MM.1S (cell line): Measurements from ENCODE around the gene SCYGR2.

Source experiments
- DNase-seq: peaks from one replicate; pipeline ENCODE4 v3.0.0-alpha.2; 2015
- H2AFZ ChIP-seq: fragments of 300-600 bp; sonication (generic); 2 replicates; pipeline ENCODE4 v1.6.0; 2016; ENCODE audit warnings: antibody characterized with exemption, low read length
- H3F3A ChIP-seq: fragments of 300-600 bp; sonication (generic); 2 replicates; pipeline ENCODE4 v1.6.1; 2016; ENCODE audit warnings: mild to moderate bottlenecking, antibody characterized with exemption, low read length, moderate library complexity, mixed read lengths; ENCODE audit not compliant: insufficient read depth
- H3K27ac ChIP-seq: fragments of 300-600 bp; sonication (generic); 2 replicates; pipeline ENCODE4 v1.5.1; 2016; ENCODE audit warnings: mild to moderate bottlenecking, low read length
- H3K27me3 ChIP-seq: fragments of 300-600 bp; sonication (generic); replicated peaks from 2 replicates; pipeline ENCODE4 v1.6.0; 2016; ENCODE audit warnings: low read length; ENCODE audit not compliant: insufficient read depth
- H3K36me3 ChIP-seq: fragments of 300-600 bp; sonication (generic); replicated peaks from 2 replicates; pipeline ENCODE4 v1.6.1; 2016; ENCODE audit warnings: mild to moderate bottlenecking, low read length, mixed read lengths; ENCODE audit not compliant: insufficient read depth
- H3K4me1 ChIP-seq: fragments of 300-600 bp; sonication (generic); 2 replicates; pipeline ENCODE4 v1.6.1; 2016; ENCODE audit warnings: low read length, mixed read lengths
- H3K4me2 ChIP-seq: fragments of 300-600 bp; sonication (generic); 2 replicates; pipeline ENCODE4 v1.6.0; 2016; ENCODE audit warnings: low read depth, low read length
- H3K4me3 ChIP-seq: fragments of 300-600 bp; sonication (generic); 2 replicates; pipeline ENCODE4 v1.5.1; 2016; ENCODE audit warnings: low read length, mixed read lengths
- H3K79me2 ChIP-seq: fragments of 300-600 bp; sonication (generic); 2 replicates; pipeline ENCODE4 v1.6.1; 2016; ENCODE audit warnings: mixed run types, low read length, mixed read lengths
- H3K9ac ChIP-seq: fragments of 300-600 bp; sonication (generic); 2 replicates; pipeline ENCODE4 v1.6.1; 2016; ENCODE audit warnings: low read length, mixed read lengths
- H3K9me2 ChIP-seq: fragments of 300-600 bp; sonication (generic); replicated peaks from 2 replicates; pipeline ENCODE4 v1.6.1; 2016; ENCODE audit warnings: mild to moderate bottlenecking, low read length, mixed read lengths; ENCODE audit not compliant: insufficient read depth
- H3K9me3 ChIP-seq: fragments of 300-600 bp; sonication (generic); replicated peaks from 2 replicates; pipeline ENCODE4 v1.6.1; 2016; ENCODE audit warnings: mild to moderate bottlenecking, low read length, mixed read lengths; ENCODE audit not compliant: insufficient read depth
- H4K20me1 ChIP-seq: fragments of 300-600 bp; sonication (generic); 2 replicates; pipeline ENCODE4 v1.6.1; 2016; ENCODE audit warnings: mild to moderate bottlenecking, low read length, moderate library complexity, mixed read lengths; ENCODE audit not compliant: insufficient read depth
- CTCF ChIP-seq: fragments of 300-600 bp; sonication (generic); IDR thresholded peaks from 2 replicates; pipeline ENCODE4 v1.5.1; 2016; ENCODE audit warnings: antibody characterized with exemption, low read length, mixed read lengths
- EZH2 ChIP-seq: fragments of 300-600 bp; sonication (generic); optimal IDR thresholded peaks from 2 replicates; pipeline ENCODE3; 2017; ENCODE audit warnings: low read depth, mild to moderate bottlenecking, antibody characterized with exemption, low read length, mixed read lengths
- EZH2phosphoT487 ChIP-seq: fragments of 300-600 bp; sonication (generic); IDR thresholded peaks from 2 replicates; pipeline ENCODE4 v1.6.1; 2018; ENCODE audit warnings: antibody characterized with exemption, low read length

SCYGR2 gene

GRCh38 chr2:227566012-227566411 is 32.7 kb upstream of the SCYGR2 start:
- no peak overlapping the region for H3K27ac ChIP-seq
- no peaks in the 10 kb centered on the region for H4K20me1 ChIP-seq
- H3K36me3 ChIP-seq, result 0 out of 2 replicates have a peak, but pooled peaks cover 2% of the 10 kb centered on the region
- H2AFZ ChIP-seq, result no peak overlapping the region
- H3K4me2 ChIP-seq, result no peak overlapping the region
- TF ChIP-seq CTCF (no peak), EZH2phosphoT487 (no peak), EZH2 (no peak)
- H3K79me2 ChIP-seq, result no peaks in the 10 kb centered on the region
- H3K4me3 ChIP-seq, result no peak overlapping the region
- no peaks in the 10 kb centered on the region for H3K9me2 ChIP-seq
- no peaks in the 10 kb centered on the region for H3K9me3 ChIP-seq
- no peaks in the 10 kb centered on the region for H3K27me3 ChIP-seq
- no peak for DNase-seq
- H3F3A ChIP-seq, result no peaks in the 10 kb centered on the region
- H3K4me1 ChIP-seq, result no peaks in the 10 kb centered on the region
- H3K9ac ChIP-seq, result no peak overlapping the region

- no peaks in the 10 kb centered on the region for H3K9me2 ChIP-seq
- H3K27me3 ChIP-seq, result no peaks in the 10 kb centered on the region
- H3K27ac ChIP-seq, result no peak overlapping the region
- no peaks in the 10 kb centered on the region for H4K20me1 ChIP-seq
- no peak overlapping the region for H3K9ac ChIP-seq
- H3F3A ChIP-seq, result no peaks in the 10 kb centered on the region
- H2AFZ ChIP-seq, result no peak overlapping the region
- no peak for DNase-seq
- H3K4me1 ChIP-seq, result no peaks in the 10 kb centered on the region
- no peak overlapping the region for H3K4me3 ChIP-seq
- no peaks in the 10 kb centered on the region for H3K36me3 ChIP-seq
- no peak for TF ChIP-seq EZH2
- TF ChIP-seq CTCF, result no peak
- no peak for TF ChIP-seq EZH2phosphoT487
- no peaks in the 10 kb centered on the region for H3K79me2 ChIP-seq
- no peaks in the 10 kb centered on the region for H3K9me3 ChIP-seq
- H3K4me2 ChIP-seq, result no peak overlapping the region
Observed at GRCh38 chr2:227568852-227569169, 29.9 kb upstream of the SCYGR2 start.

GRCh38 chr2:227570615-227571014 is 28.1 kb upstream of the SCYGR2 start:
- H3K4me2 ChIP-seq, result no peak overlapping the region

More at GRCh38 chr2:227570615-227571014, 28.1 kb upstream of the SCYGR2 start:
- Histone ChIP-seq H3K9me2 (no peaks in the 10 kb centered on the region), H3F3A (no peaks in the 10 kb centered on the region), H3K4me1 (no peaks in the 10 kb centered on the region), H3K79me2 (no peaks in the 10 kb centered on the region), H3K9ac (no peak overlapping the region), H2AFZ (no peak overlapping the region), H3K4me3 (no peak overlapping the region), H3K27me3 (no peaks in the 10 kb centered on the region), H3K27ac (no peak overlapping the region), H4K20me1 (no peaks in the 10 kb centered on the region), H3K9me3 (no peaks in the 10 kb centered on the region), H3K36me3 (no peaks in the 10 kb centered on the region)
- DNase-seq, result no peak
- no peak for TF ChIP-seq EZH2
- no peak for TF ChIP-seq EZH2phosphoT487
- TF ChIP-seq CTCF, result no peak
